ENCODE results near the gene OR4E1.
A peak's percentile ranks its signal among the peaks of the same experiment; 100 is the strongest.
"Not testable (repeated sequence)": the region's sequence is repeated elsewhere in the genome, so short reads cannot be mapped to it uniquely, and the experiment has no call there.

The OR4E1 gene

GRCh38 chr14:21703357-21704326, 30.0 kb upstream of the OR4E1 start:
- no peak overlapping the region for H3K4me3 ChIP-seq
- no peak overlapping the region for H3K9ac ChIP-seq (ENCODE audit: insufficient read length)
- TF ChIP-seq POLR2AphosphoS5 (IDR thresholded peaks at IDR 0.05; ENCODE audit: borderline replicate concordance, low read depth, low read length) (no peak; the same call in 1 of the 2 replicates), FOXP2 (optimal IDR thresholded peaks at IDR 0.05; ENCODE audit: control extremely low read depth, extremely low read length, insufficient read depth) (no peak), EZH2 (IDR thresholded peaks at IDR 0.05) (no peak)
- no peaks in the 10 kb centered on the region for H3K36me3 ChIP-seq (ENCODE audit: insufficient read depth, low read length)
- peak overlapping the region; percentile 62 for H3K27ac ChIP-seq
- peaks cover 6% of the 10 kb centered on the region for H3K9me3 ChIP-seq (ENCODE audit: low read depth, low read length)
- DNase-seq (ENCODE audit: low read depth, low spot score), result peak; percentile 74

GRCh38 chr14:21702316-21702715, 28.7 kb upstream of the OR4E1 start:
- no peak for DNase-seq (ENCODE audit: low read depth, low spot score)
- no peaks in the 10 kb centered on the region for H3K36me3 ChIP-seq (ENCODE audit: insufficient read depth, low read length)
- TF ChIP-seq FOXP2 (optimal IDR thresholded peaks at IDR 0.05; ENCODE audit: control extremely low read depth, extremely low read length, insufficient read depth), result no peak
- TF ChIP-seq POLR2AphosphoS5 (IDR thresholded peaks at IDR 0.05; ENCODE audit: borderline replicate concordance, low read depth, low read length), result no peak
- TF ChIP-seq EZH2 (IDR thresholded peaks at IDR 0.05), result no peak
- no peak overlapping the region for H3K4me3 ChIP-seq
- peaks cover 4% of the 10 kb centered on the region for H3K9me3 ChIP-seq (ENCODE audit: low read depth, low read length)
- H3K9ac ChIP-seq (ENCODE audit: insufficient read length), result no peak overlapping the region
- H3K27ac ChIP-seq, result no peak overlapping the region

- Histone ChIP-seq H3K36me3 (ENCODE audit: insufficient read depth, low read length) (no peaks in the 10 kb centered on the region), H3K4me3 (no peak overlapping the region), H3K9ac (ENCODE audit: insufficient read length) (no peak overlapping the region), H3K9me3 (ENCODE audit: low read depth, low read length) (no peaks in the 10 kb centered on the region; the same call in 1 of the 2 replicates), H3K27ac (no peak overlapping the region)
- no peak for DNase-seq (ENCODE audit: low read depth, low spot score)
- TF ChIP-seq POLR2AphosphoS5 (IDR thresholded peaks at IDR 0.05; ENCODE audit: borderline replicate concordance, low read depth, low read length) (no peak), EZH2 (IDR thresholded peaks at IDR 0.05) (no peak), FOXP2 (optimal IDR thresholded peaks at IDR 0.05; ENCODE audit: control extremely low read depth, extremely low read length, insufficient read depth) (no peak)
Measured at GRCh38 chr14:21699551-21699950, 25.9 kb upstream of the OR4E1 start.

GRCh38 chr14:21698538-21698937, 24.9 kb upstream of the OR4E1 start:
- not testable (repeated sequence) for H3K9ac ChIP-seq (ENCODE audit: insufficient read length); H3K36me3 ChIP-seq (ENCODE audit: insufficient read depth, low read length); H3K9me3 ChIP-seq (ENCODE audit: low read depth, low read length); H3K27ac ChIP-seq; DNase-seq (ENCODE audit: low read depth, low spot score); H3K4me3 ChIP-seq

GRCh38 chr14:21697662-21698061, 24.0 kb upstream of the OR4E1 start:
- H3K27ac ChIP-seq; H3K36me3 ChIP-seq (ENCODE audit: insufficient read depth, low read length); DNase-seq (ENCODE audit: low read depth, low spot score); H3K9me3 ChIP-seq (ENCODE audit: low read depth, low read length); H3K4me3 ChIP-seq; H3K9ac ChIP-seq (ENCODE audit: insufficient read length): not testable (repeated sequence)

GRCh38 chr14:21694425-21694824, 20.8 kb upstream of the OR4E1 start:
- Histone ChIP-seq H3K27ac (no peak overlapping the region), H3K36me3 (ENCODE audit: insufficient read depth, low read length) (no peaks in the 10 kb centered on the region), H3K9ac (ENCODE audit: insufficient read length) (no peak overlapping the region), H3K4me3 (no peak overlapping the region), H3K9me3 (ENCODE audit: low read depth, low read length) (no peaks in the 10 kb centered on the region)
- TF ChIP-seq EZH2 (IDR thresholded peaks at IDR 0.05) (no peak), POLR2AphosphoS5 (IDR thresholded peaks at IDR 0.05; ENCODE audit: borderline replicate concordance, low read depth, low read length) (no peak), FOXP2 (optimal IDR thresholded peaks at IDR 0.05; ENCODE audit: control extremely low read depth, extremely low read length, insufficient read depth) (no peak)
- no peak for DNase-seq (ENCODE audit: low read depth, low spot score)

GRCh38 chr14:21686468-21686867, 12.8 kb upstream of the OR4E1 start:
- TF ChIP-seq POLR2AphosphoS5 (IDR thresholded peaks at IDR 0.05; ENCODE audit: borderline replicate concordance, low read depth, low read length), result no peak
- TF ChIP-seq FOXP2 (optimal IDR thresholded peaks at IDR 0.05; ENCODE audit: control extremely low read depth, extremely low read length, insufficient read depth), result no peak
- no peak for TF ChIP-seq EZH2 (IDR thresholded peaks at IDR 0.05)
- Histone ChIP-seq H3K27ac (no peak overlapping the region), H3K9me3 (ENCODE audit: low read depth, low read length) (no peaks in the 10 kb centered on the region), H3K36me3 (ENCODE audit: insufficient read depth, low read length) (no peaks in the 10 kb centered on the region), H3K4me3 (no peak overlapping the region), H3K9ac (ENCODE audit: insufficient read length) (no peak overlapping the region)
- no peak for DNase-seq (ENCODE audit: low read depth, low spot score)

- DNase-seq (ENCODE audit: low read depth, low spot score), result no peak
- H3K36me3 ChIP-seq (ENCODE audit: insufficient read depth, low read length), result peaks cover 11% of the 10 kb centered on the region
- TF ChIP-seq FOXP2 (optimal IDR thresholded peaks at IDR 0.05; ENCODE audit: control extremely low read depth, extremely low read length, insufficient read depth) (no peak), EZH2 (IDR thresholded peaks at IDR 0.05) (no peak)
- no peaks in the 10 kb centered on the region for H3K9me3 ChIP-seq (ENCODE audit: low read depth, low read length)
- H3K4me3 ChIP-seq, result no peak overlapping the region
- H3K9ac ChIP-seq (ENCODE audit: insufficient read length), result no peak overlapping the region
- H3K27ac ChIP-seq, result no peak overlapping the region
Measured at GRCh38 chr14:21680072-21680471, 6.5 kb upstream of the OR4E1 start.

- Histone ChIP-seq H3K9me3 (ENCODE audit: low read depth, low read length) (no peaks in the 10 kb centered on the region), H3K36me3 (ENCODE audit: insufficient read depth, low read length) (peaks cover 12% of the 10 kb centered on the region), H3K9ac (ENCODE audit: insufficient read length) (no peak overlapping the region), H3K4me3 (no peak overlapping the region), H3K27ac (no peak overlapping the region)
- no peak for DNase-seq (ENCODE audit: low read depth, low spot score)
- TF ChIP-seq EZH2 (IDR thresholded peaks at IDR 0.05) (no peak), FOXP2 (optimal IDR thresholded peaks at IDR 0.05; ENCODE audit: control extremely low read depth, extremely low read length, insufficient read depth) (no peak), POLR2AphosphoS5 (IDR thresholded peaks at IDR 0.05; ENCODE audit: borderline replicate concordance, low read depth, low read length) (no peak)
Measured at GRCh38 chr14:21675566-21675965, 1.9 kb upstream of the OR4E1 start.

Data from SK-N-MC (cell line).